ENCODE results near the gene STAG1. TPM values are rescaled to one million over a fixed set of nuclear protein-coding genes. Genes with fewer than 3 reads are reported as not detected.

STAG1 gene
- total RNA-seq, 1 donor from 2014 or later: 57.1 TPM

DNA sequence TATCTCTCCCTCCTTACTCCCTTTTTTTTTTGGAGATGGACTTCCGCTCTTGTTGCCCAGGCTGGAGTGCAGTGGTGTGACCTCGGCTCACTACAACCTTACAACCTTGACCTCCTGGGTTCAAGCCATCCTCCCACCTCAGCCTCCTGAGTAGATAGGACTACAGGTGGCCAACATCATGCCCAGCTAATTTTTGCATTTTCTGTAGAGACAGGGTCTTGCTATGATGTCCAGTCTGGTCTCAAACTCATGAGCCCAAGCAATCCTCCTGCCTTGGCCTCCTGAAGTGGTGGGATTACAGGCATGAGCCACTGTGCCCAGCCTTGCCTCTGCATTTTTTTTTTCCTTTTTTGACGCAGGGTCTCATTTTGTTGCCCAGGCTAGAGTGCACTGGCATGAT, 17.1 kb downstream of the STAG1 start:
- no peaks in the 10 kb centered on the region for H3K9me3 Mint-ChIP-seq
- ATAC-seq (ENCODE audit: low read depth) (no peak), DNase-seq (no peak)
- no peak overlapping the region for H3K4me3 Mint-ChIP-seq
- peaks cover 16% of the 10 kb centered on the region for H3K36me3 Mint-ChIP-seq (ENCODE audit: low read depth)
- TF ChIP-seq, protein P1, sequence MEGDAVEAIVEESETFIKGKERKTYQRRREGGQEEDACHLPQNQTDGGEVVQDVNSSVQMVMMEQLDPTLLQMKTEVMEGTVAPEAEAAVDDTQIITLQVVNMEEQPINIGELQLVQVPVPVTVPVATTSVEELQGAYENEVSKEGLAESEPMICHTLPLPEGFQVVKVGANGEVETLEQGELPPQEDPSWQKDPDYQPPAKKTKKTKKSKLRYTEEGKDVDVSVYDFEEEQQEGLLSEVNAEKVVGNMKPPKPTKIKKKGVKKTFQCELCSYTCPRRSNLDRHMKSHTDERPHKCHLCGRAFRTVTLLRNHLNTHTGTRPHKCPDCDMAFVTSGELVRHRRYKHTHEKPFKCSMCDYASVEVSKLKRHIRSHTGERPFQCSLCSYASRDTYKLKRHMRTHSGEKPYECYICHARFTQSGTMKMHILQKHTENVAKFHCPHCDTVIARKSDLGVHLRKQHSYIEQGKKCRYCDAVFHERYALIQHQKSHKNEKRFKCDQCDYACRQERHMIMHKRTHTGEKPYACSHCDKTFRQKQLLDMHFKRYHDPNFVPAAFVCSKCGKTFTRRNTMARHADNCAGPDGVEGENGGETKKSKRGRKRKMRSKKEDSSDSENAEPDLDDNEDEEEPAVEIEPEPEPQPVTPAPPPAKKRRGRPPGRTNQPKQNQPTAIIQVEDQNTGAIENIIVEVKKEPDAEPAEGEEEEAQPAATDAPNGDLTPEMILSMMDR (IDR thresholded peaks at IDR 0.05): no peak
- H3K27ac Mint-ChIP-seq: no peak overlapping the region
- H3K4me1 Mint-ChIP-seq: peaks cover 49% of the 10 kb centered on the region
- H3K27me3 Mint-ChIP-seq: no peaks in the 10 kb centered on the region
- ChIA-PET POLR2A (no interaction called here), CTCF (interaction anchor here (2.5 kb wide), 1 partner anchor 17 kb away, joined by 9 read pairs; the partner anchor contains the start of gene STAG1)
- intact Hi-C loops (cut with micrococcal nuclease): no loop called here

DNA sequence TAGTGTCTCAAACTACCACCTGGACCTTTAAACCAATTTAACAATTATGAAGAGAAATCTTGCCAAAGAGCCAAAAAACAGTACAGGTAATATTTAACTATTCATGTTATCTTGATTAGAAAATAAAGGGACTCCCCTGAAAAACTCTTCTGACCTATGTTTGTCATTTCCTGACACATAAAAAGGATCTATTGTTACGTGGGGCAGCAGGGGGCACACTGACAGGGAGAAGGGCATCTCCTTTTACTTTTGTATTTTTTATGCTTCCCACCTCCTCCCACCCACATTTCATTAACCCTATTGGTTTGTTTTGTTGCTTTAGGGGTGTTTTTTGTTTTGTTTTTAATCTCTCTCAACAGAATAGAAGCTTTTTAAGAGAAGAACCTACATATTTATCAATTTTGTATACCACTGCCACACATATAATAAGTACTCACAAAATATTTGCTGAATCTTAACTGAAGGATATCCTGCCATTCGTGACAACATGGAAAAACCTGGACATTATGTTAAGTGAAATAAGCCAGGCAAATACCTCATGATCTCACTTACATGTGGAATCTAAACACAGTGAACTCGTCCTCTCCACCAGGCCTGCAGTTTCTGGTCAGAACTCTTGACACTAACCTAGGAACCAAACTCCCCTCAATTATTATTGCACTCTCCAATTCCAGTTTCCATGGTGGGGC, 17.7 kb downstream of the STAG1 start:
- H3K36me3 Mint-ChIP-seq (ENCODE audit: low read depth): peaks cover 16% of the 10 kb centered on the region
- intact Hi-C loops (cut with micrococcal nuclease): no loop called here
- H3K4me1 Mint-ChIP-seq: peaks cover 52% of the 10 kb centered on the region
- no peak for ATAC-seq (ENCODE audit: low read depth)
- DNase-seq: no peak
- TF ChIP-seq, protein P1 (IDR thresholded peaks at IDR 0.05): no peak
- no peaks in the 10 kb centered on the region for H3K9me3 Mint-ChIP-seq
- no peak overlapping the region for H3K4me3 Mint-ChIP-seq
- no peak overlapping the region for H3K27ac Mint-ChIP-seq
- ChIA-PET POLR2A (no interaction called here), CTCF (interaction anchor here (2.5 kb wide), 1 partner anchor 18 kb away, joined by 9 read pairs; the partner anchor contains the start of gene STAG1)
- H3K27me3 Mint-ChIP-seq: no peaks in the 10 kb centered on the region

DNA sequence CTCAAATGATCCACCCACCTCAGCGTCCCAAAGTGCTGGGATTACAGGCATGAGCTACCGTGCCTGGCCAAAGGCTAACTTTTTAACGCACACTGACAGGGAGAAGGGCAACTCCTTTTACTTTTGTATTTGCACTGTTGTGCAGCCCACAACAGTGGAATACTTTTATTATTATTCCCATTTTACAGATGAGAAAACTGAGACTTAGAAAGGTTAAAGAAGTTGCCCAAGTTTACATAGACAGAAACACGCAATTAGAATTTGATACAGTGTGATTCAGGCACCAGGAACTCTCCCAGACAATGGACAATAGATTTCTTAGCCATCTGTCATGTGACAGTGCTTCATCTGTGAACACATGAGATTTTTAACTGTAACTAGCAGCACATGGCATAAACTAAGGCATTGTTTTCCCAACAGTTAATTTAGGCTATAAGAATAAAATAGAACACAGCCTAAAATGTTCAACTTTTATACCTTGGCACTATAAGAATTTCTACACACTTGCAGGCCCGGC, 18.8 kb downstream of the STAG1 start:
- POLR2A ChIA-PET: interaction anchor here (1.3 kb wide), 1 partner anchor 19 kb away, joined by 3 read pairs; the partner anchor contains the start of gene STAG1
- peaks cover 13% of the 10 kb centered on the region for H3K36me3 Mint-ChIP-seq (ENCODE audit: low read depth)
- TF ChIP-seq, protein P1 (IDR thresholded peaks at IDR 0.05): no peak
- no peak for ATAC-seq (ENCODE audit: low read depth)
- CTCF ChIA-PET: no interaction called here
- DNase-seq: no peak
- H3K27ac Mint-ChIP-seq: no peak overlapping the region
- intact Hi-C loops (cut with micrococcal nuclease): no loop called here
- H3K9me3 Mint-ChIP-seq: no peaks in the 10 kb centered on the region
- H3K4me1 Mint-ChIP-seq: peaks cover 61% of the 10 kb centered on the region
- no peak overlapping the region for H3K4me3 Mint-ChIP-seq
- no peaks in the 10 kb centered on the region for H3K27me3 Mint-ChIP-seq

DNA sequence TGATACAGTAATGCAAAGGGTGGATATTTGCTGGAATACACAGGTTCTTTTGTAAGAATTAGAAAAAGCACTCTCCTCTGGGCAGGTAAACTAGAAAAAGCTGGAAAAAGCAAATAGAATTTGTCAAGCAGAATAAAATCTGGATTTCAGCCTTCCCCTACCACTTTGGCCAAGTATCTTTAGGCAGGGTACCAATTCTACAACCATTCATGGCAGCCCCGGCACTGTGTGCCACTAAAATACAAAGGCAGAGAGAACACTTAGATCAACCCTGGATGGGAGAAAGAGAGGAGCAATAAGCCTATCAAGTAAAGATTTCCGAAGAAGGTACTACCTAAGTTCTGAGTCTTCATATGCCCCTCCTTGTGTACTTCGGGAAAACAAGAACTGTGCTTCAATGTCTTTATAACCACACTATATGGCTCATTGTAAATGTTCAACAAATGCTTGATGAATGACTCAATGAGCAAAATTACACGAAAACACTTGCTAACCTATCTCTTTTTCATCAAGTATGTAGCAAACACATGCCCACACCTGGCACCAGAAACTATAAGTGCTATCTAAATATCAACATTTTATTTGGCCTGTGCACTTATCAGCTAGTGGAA, 20.8 kb downstream of the STAG1 start:
- intact Hi-C loops (cut with micrococcal nuclease): no loop called here
- H3K36me3 Mint-ChIP-seq (ENCODE audit: low read depth): peaks cover 5% of the 10 kb centered on the region
- ChIA-PET CTCF (no interaction called here), POLR2A (interaction anchor here (0.7 kb wide), 1 partner anchor 295 kb away, joined by 3 read pairs; no protein-coding TSS in a partner anchor)
- no peak for DNase-seq
- no peaks in the 10 kb centered on the region for H3K27me3 Mint-ChIP-seq
- ATAC-seq (ENCODE audit: low read depth): no peak
- H3K9me3 Mint-ChIP-seq: no peaks in the 10 kb centered on the region
- TF ChIP-seq, protein P1 (IDR thresholded peaks at IDR 0.05): no peak
- no peak overlapping the region for H3K27ac Mint-ChIP-seq
- H3K4me3 Mint-ChIP-seq: no peak overlapping the region
- H3K4me1 Mint-ChIP-seq: peaks cover 68% of the 10 kb centered on the region

DNA sequence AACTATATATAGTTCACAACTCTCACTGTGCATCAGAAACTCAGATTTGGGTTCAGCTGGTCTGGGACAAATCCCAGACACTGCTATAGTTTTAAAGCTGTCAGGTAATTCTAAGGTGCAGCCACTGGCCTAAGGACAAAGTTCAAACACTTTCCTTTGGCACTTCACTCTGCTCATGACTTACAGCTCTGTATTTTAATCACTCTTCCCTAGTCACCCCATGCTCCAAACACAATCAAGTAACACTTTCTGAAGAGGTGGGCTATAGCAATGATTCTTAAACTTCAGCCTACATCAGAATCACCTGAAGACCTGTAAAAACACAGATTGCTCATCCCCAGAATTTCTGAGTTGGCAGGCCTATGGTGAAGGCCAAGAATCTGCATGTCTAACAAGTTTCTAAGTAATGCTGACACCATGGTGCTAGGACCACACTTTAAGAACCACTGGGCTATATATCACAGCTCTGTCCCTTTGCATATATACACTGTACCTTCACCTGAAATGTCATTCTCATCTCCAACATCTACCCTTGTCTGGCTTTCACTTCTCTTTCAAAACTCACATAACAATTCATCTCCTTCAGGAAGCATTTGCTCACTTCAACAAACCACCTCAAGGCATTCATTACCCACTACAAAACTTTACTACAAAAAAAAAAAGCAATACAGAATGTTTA, 21.4 kb downstream of the STAG1 start:
- Mint-ChIP-seq H3K9me3 (no peaks in the 10 kb centered on the region), H3K27ac (no peak overlapping the region), H3K36me3 (ENCODE audit: low read depth) (no peaks in the 10 kb centered on the region), H3K27me3 (no peaks in the 10 kb centered on the region), H3K4me1 (peaks cover 75% of the 10 kb centered on the region), H3K4me3 (no peak overlapping the region)
- TF ChIP-seq, protein P1 (IDR thresholded peaks at IDR 0.05): no peak
- ATAC-seq (ENCODE audit: low read depth): peak; percentile 18
- POLR2A ChIA-PET: interaction anchor here (0.7 kb wide), 1 partner anchor 295 kb away, joined by 3 read pairs; no protein-coding TSS in a partner anchor
- CTCF ChIA-PET: no interaction called here
- intact Hi-C loops (cut with micrococcal nuclease): no loop called here
- DNase-seq: no peak

Measured in activated B cell treated with CpG ODN at 0.5 μM for 24 hours (primary cell).